Aorta (tissue), 5 donors: Measurements from ENCODE around the gene ERMP1. TPM values are rescaled to one million over a fixed set of nuclear protein-coding genes. Genes with fewer than 3 reads are reported as not detected.

Source experiments
- ATAC-seq: fragments of 200-7000 bp; cut with Tn5 transposase; one replicate; pipeline ENCODE4 v1.9.1; 2022; ENCODE audit warnings: moderate library complexity; ENCODE audit not compliant: low FRiP score
- DNase-seq, 2 donors: peaks; one replicate each; pipeline ENCODE4 v3.0.0-alpha.2; 2020
- H3K27ac ChIP-seq, 2 donors: one replicate each; pipeline ENCODE4 v1.5.1; 2013; ENCODE audit warnings: low read length in 2 of 2, mild to moderate bottlenecking in 2 of 2, moderate library complexity in 2 of 2, control low read depth in 1 of 2, inconsistent platforms in 1 of 2, low read depth in 1 of 2
- H3K27me3 ChIP-seq, 2 donors: one replicate each; pipeline ENCODE4 v1.6.1; 2013; ENCODE audit warnings: control low read depth in 1 of 2, low read length in 1 of 2, mild to moderate bottlenecking in 1 of 2, moderate library complexity in 1 of 2; ENCODE audit not compliant: insufficient read depth in 2 of 2, control insufficient read depth in 1 of 2
- H3K36me3 ChIP-seq, 2 donors: one replicate each; pipeline ENCODE4 v1.6.1; 2013; ENCODE audit warnings: control low read depth in 1 of 2, low read length in 1 of 2, mild to moderate bottlenecking in 1 of 2; ENCODE audit not compliant: insufficient read depth in 2 of 2, control insufficient read depth in 1 of 2
- H3K4me1 ChIP-seq, 2 donors: one replicate each; pipeline ENCODE4 v1.6.1; 2013; ENCODE audit warnings: low read length in 2 of 2, control low read depth in 1 of 2, mild to moderate bottlenecking in 1 of 2, moderate library complexity in 1 of 2; ENCODE audit not compliant: insufficient read depth in 2 of 2, control insufficient read depth in 1 of 2
- H3K4me3 ChIP-seq, 2 donors: one replicate each; pipeline ENCODE4 v1.5.1; 2013; ENCODE audit warnings: low read length in 2 of 2, control low read depth in 1 of 2, mild to moderate bottlenecking in 1 of 2
- H3K9me3 ChIP-seq: one replicate; pipeline ENCODE4 v1.6.1; 2013; ENCODE audit warnings: mild to moderate bottlenecking, low read length; ENCODE audit not compliant: control insufficient read depth
- WGBS, 2 donors: extraction: QIAGEN DNeasy Blood & Tissue Kit; methylation state at CpG; one replicate each; pipeline ENCODE4 v1.1.7; 2013; 5-methylcytosine and 5-hydroxymethylcytosine counted together
- intact Hi-C, 2 donors: fragments of 100-400 bp; cut with DNase I; formaldehyde crosslinking; loops; one replicate each; pipeline versions ENCODE4 v1.14.2 to v1.15.0; 2022
- polyA plus RNA-seq, 2 donors: library from polyadenylated mRNA; stranded (reverse); fragments of 200-250 nt; gene quantifications; one replicate each; pipeline ENCODE4 v1.2.3, GENCODE V29; 2013
- total RNA-seq, 2 donors: library from RNA; stranded (reverse); fragmentation: NEBNext Ultra II Directional; extraction: Animal tissue kit (Norgen Biotek cat#: 25700); gene quantifications; one replicate each; pipeline ENCODE4 v1.2.1, GENCODE V29; 2021
- donor health status: healthy with polysubstance abuse.
- donor health status: Bipolar disorder and iron deficiency.
- donor health status: DM: no; HTN: no; CAD: no.
- donor health status: DM: no; HTN: no; CAD: no.
- donor health status: DM: yes; HTN: yes; CAD: no.

ERMP1 gene
- total and polyA plus RNA-seq, 4 donors, result 2.5 to 11.2 (median 5.5) TPM

DNA sequence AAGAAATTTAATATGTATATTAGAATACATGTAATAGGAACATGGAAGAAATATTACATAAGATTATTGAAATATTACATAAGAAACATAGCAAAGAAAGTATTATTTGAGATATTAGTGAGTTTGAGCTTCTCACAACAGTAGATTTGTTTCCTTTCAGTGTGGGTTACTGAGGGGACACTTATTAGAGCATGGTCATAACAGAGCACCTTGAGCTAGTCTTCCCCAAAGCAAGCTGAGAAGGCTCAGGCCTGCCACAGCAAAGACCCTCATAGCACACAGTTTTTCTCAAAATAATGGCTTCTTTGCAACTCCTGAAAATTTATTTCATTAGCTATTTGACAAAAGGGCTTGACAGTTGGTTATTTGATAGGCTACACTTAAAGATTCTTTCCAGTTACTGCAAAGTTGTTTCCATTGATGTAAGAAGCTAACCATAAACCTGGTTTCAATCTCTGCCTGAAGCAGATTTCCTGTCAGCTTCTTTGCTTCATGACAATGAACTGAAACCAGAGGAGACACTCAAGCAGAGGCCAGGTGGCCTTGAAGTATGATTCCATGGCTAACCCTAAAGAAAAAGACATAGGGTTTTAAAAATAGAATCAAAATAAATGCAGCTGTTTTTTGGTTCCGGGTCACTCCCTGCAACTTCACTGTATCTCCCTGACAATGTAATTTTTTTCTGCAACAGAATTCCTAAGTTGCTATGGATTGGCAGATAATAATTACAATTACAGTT lies 68.6 kb downstream of the ERMP1 start:
- H3K27me3 ChIP-seq, result no peaks in the 10 kb centered on the region
- intact Hi-C loops, result no loop called here
- no peak for ATAC-seq
- H3K4me3 ChIP-seq, result no peak overlapping the region
- DNase-seq, result no peak
- 60 to 81% methylated on average over 1 of the region's 1 CpG for WGBS, 2 donors
- no peaks in the 10 kb centered on the region for H3K4me1 ChIP-seq
- no peaks in the 10 kb centered on the region for H3K9me3 ChIP-seq
- H3K36me3 ChIP-seq, result peaks cover 5 to 8% of the 10 kb centered on the region in 2 donors
- H3K27ac ChIP-seq, result no peak overlapping the region

DNA sequence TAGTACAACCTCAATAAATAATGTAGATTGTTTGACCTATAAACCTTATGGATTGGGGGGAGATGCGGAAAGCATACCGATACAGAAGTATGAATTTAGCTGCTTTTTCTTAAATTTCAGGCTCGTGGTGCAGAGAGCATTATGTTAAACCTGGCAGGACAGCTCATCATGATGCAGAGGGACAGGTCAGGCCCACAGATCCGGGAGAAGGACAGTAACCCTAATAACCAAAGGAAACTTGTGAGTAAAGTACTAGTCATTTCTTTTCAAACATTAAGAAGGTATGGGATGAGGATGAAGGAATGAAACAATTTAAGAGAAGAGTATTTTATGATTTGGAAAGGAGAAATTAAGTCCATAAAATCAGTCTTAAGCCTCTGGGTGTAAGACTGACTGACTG lies 70.5 kb downstream of the ERMP1 start:
- intact Hi-C loops, result no loop called here
- no peaks in the 10 kb centered on the region for H3K4me1 ChIP-seq
- ATAC-seq (no peak), DNase-seq (no peak)
- H3K27ac ChIP-seq, result no peak overlapping the region
- no peaks in the 10 kb centered on the region for H3K27me3 ChIP-seq
- no peaks in the 10 kb centered on the region for H3K9me3 ChIP-seq
- WGBS, 2 donors, result 90 to 93% methylated on average over 4 of the region's 4 CpGs
- no peak overlapping the region for H3K4me3 ChIP-seq
- H3K36me3 ChIP-seq, result peaks cover 5 to 8% of the 10 kb centered on the region in 2 donors

DNA sequence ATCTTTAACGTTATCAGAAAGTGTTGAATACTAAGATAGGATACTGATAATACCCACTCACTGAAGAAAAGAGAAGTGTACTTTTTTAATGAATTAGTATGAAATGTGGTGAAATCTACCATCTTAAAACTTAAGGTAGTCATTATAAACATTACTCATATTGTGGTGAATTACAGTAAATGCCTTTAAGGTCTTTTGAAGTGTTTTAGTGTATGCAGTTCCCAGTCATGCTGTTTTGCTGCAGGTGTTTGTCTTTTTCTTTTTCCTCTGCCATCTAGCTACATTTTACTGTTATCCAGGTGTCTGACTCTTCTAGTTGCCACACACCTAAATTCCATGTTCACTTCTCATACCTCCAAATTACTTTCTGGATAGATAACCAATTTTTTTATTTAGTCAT lies 72.6 kb downstream of the ERMP1 start:
- no peak overlapping the region for H3K27ac ChIP-seq
- intact Hi-C loops, result no loop called here
- H3K4me1 ChIP-seq, result no peaks in the 10 kb centered on the region
- WGBS, 2 donors, result 68 to 88% methylated on average over 1 of the region's 1 CpG
- ATAC-seq, result no peak
- no peak overlapping the region for H3K4me3 ChIP-seq
- no peaks in the 10 kb centered on the region for H3K9me3 ChIP-seq
- no peaks in the 10 kb centered on the region for H3K27me3 ChIP-seq
- no peak for DNase-seq
- H3K36me3 ChIP-seq, result peaks cover 5% of the 10 kb centered on the region in 2 donors

DNA sequence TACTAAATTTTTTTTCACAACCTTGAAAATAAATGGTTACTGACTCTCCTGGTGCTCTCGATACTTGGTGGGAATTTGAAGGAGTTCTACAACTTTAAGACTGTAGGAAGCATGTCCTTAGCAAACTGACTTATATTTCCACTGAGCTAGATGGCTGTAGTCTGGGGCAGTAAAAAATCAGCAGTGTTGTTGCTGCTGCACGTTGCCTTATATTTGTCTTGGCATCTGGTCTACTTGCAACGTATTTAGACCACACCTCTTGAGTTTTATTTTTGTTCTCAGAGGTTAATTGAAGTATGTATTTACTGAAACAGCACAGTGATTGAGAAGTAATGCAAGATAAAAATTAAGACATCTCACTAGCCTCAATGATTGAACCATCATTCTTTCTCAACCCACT lies 76.3 kb downstream of the ERMP1 start:
- Histone ChIP-seq H3K9me3 (no peaks in the 10 kb centered on the region), H3K4me1 (no peaks in the 10 kb centered on the region), H3K4me3 (no peak overlapping the region), H3K36me3 (peaks cover 0 to 4% of the 10 kb centered on the region in 2 donors), H3K27ac (no peak overlapping the region), H3K27me3 (no peaks in the 10 kb centered on the region)
- ATAC-seq (no peak), DNase-seq (no peak)
- 39 to 44% methylated on average over 3 of the region's 3 CpGs for WGBS, 2 donors
- intact Hi-C loops, result no loop called here

DNA sequence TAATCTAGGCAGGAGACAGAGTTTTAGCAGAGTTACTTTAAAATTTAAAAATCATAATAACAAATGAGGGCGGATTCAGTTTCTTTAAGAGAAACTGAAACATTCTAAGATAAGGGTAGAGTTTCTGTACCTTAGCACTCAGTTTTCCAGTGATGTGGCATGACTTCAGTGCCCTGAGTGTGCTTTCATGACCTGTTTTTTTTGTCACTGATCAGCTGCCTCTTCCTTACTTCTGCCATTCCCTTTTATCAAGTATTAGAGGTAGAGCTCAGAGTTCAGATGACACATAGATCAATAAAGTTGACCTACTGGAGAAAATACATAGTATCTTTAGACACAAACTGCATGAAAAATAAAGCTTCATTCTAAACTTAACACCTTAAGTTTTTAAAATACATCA lies 82.3 kb downstream of the ERMP1 start:
- H3K4me3 ChIP-seq, result no peak overlapping the region
- no peaks in the 10 kb centered on the region for H3K9me3 ChIP-seq
- DNase-seq (no peak), ATAC-seq (no peak)
- 95 to 97% methylated on average over 1 of the region's 1 CpG for WGBS, 2 donors
- H3K27me3 ChIP-seq, result no peaks in the 10 kb centered on the region
- intact Hi-C loops, result no loop called here
- no peak overlapping the region for H3K27ac ChIP-seq
- H3K36me3 ChIP-seq, result peaks cover 0 to 2% of the 10 kb centered on the region in 2 donors
- peaks cover 0 to 2% of the 10 kb centered on the region in 2 donors for H3K4me1 ChIP-seq

DNA sequence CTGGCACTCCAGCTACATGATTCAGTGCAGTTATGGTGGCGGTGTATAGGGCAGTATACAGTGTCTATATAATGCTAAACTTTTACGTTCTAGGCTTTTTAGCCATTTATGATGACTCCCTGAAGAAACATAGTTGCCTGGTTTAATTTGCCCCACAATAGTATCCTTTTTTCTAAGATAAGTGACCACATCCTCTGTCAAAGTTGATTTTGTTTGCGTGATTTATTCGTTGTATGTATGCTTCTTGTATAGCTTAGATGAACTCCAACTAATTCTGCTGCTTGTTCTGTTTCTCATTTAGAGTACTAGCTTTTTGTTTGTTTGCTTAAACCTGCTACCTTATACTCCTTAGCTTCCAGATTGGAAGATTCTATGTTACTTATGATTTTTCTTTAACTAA lies 83.6 kb downstream of the ERMP1 start:
- Histone ChIP-seq H3K27ac (no peak overlapping the region), H3K4me3 (no peak overlapping the region), H3K27me3 (no peaks in the 10 kb centered on the region), H3K9me3 (no peaks in the 10 kb centered on the region), H3K4me1 (peaks cover 0 to 2% of the 10 kb centered on the region in 2 donors), H3K36me3 (peaks cover 2 to 5% of the 10 kb centered on the region in 2 donors)
- no peak for DNase-seq
- intact Hi-C loops, result no loop called here
- 94 to 98% methylated on average over 4 of the region's 4 CpGs for WGBS, 2 donors
- no peak for ATAC-seq

DNA sequence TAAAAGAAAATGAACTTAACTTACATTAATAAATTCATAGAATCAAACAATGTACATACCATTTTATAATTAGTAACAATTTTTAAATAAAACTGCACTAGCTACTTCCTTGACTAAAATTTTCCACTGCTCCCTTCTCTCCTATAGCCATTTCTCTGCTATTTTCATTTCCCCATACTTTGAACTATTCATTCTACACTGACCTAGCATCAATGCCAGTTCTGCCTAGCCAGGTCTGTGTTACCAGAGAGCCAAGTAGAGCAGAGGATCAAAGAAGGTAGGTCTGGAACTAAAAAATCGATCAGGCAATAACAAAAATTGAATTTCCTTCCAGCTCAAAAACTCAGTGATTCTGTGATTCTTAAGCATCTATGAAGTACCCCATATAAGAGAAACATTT lies 84.5 kb downstream of the ERMP1 start:
- no peak for ATAC-seq
- H3K9me3 ChIP-seq, result no peaks in the 10 kb centered on the region
- intact Hi-C loops, result no loop called here
- H3K4me1 ChIP-seq, result peaks cover 0 to 2% of the 10 kb centered on the region in 2 donors
- no peaks in the 10 kb centered on the region for H3K27me3 ChIP-seq
- WGBS, 2 donors, result 97 to 99% methylated on average over 1 of the region's 1 CpG
- no peak for DNase-seq
- H3K27ac ChIP-seq, result no peak overlapping the region
- peaks cover 2 to 5% of the 10 kb centered on the region in 2 donors for H3K36me3 ChIP-seq
- no peak overlapping the region for H3K4me3 ChIP-seq

DNA sequence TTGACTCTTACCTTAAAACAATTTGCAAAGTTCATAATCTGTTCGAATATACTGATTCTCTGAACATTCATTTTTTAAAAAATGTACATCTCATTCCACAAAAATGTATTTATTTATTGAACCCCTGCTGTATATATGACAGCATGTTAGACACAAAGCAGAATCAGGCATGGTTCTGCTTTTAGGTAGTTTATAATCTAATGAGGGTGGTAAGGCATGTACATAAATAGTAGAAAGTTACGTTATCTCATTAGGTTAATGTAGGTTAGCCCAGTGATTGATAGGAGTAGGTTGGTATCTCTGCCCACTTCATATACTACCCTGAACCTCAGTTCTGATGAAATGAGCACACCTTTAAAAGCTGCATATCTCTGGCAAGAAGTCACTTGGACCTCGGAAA lies 89.8 kb downstream of the ERMP1 start:
- ATAC-seq, result no peak
- H3K27ac ChIP-seq, result no peak overlapping the region
- H3K36me3 ChIP-seq, result peaks cover 0 to 5% of the 10 kb centered on the region in 2 donors
- H3K4me3 ChIP-seq, result no peak overlapping the region
- intact Hi-C loops, result no loop called here
- no peaks in the 10 kb centered on the region for H3K9me3 ChIP-seq
- H3K27me3 ChIP-seq, result no peaks in the 10 kb centered on the region
- 93% methylated on average over 3 of the region's 3 CpGs for WGBS, 2 donors
- H3K4me1 ChIP-seq, result peaks cover 0 to 3% of the 10 kb centered on the region in 2 donors
- no peak for DNase-seq

DNA sequence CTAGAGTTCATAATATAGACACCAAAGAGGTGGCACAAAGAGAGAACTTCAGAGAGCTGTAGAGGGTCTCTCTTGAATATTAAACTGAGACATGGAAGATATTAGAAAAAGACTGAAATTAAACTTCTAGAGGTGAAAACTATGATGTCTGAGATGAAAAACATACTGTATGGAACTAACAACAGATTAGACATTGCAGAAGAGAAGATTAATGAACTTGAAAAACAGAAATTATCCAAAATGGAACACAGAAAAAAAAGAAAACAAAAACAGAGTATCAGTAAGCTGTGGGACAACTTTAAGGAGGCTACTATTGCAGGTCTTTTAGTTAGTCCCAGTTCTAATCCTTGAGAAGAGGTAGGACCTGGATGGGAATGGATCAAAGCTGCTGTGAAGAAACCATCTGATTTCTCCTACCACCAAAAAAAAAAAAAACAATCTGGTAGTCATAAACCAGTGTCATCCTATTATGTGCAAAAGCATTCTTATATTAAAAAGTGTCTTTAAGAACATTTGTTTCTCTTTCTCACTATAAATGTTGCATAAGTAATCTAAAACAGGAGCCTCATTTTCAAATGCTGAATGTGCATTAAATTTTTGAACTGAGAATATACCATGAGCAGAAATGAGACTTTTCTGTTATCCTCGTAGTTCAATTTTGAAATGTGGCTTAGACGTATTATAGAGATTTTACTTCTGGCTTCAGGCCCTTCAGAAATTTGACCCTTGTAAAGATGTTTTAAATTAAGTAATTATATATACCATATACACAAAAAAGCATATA lies 96.2 kb downstream of the ERMP1 start:
- H3K36me3 ChIP-seq, result no peaks in the 10 kb centered on the region

More for the DNA sequence above, 96.2 kb downstream of the ERMP1 start:
- ATAC-seq (no peak), DNase-seq (no peak)
- intact Hi-C loops, result no loop called here
- no peak overlapping the region for H3K4me3 ChIP-seq
- no peaks in the 10 kb centered on the region for H3K4me1 ChIP-seq
- WGBS, 2 donors, result 46 to 48% methylated on average over 2 of the region's 2 CpGs
- no peaks in the 10 kb centered on the region for H3K9me3 ChIP-seq
- no peaks in the 10 kb centered on the region for H3K27me3 ChIP-seq
- no peak overlapping the region for H3K27ac ChIP-seq
